ENCODE results near the gene KAZN.

Gene KAZN

DNA sequence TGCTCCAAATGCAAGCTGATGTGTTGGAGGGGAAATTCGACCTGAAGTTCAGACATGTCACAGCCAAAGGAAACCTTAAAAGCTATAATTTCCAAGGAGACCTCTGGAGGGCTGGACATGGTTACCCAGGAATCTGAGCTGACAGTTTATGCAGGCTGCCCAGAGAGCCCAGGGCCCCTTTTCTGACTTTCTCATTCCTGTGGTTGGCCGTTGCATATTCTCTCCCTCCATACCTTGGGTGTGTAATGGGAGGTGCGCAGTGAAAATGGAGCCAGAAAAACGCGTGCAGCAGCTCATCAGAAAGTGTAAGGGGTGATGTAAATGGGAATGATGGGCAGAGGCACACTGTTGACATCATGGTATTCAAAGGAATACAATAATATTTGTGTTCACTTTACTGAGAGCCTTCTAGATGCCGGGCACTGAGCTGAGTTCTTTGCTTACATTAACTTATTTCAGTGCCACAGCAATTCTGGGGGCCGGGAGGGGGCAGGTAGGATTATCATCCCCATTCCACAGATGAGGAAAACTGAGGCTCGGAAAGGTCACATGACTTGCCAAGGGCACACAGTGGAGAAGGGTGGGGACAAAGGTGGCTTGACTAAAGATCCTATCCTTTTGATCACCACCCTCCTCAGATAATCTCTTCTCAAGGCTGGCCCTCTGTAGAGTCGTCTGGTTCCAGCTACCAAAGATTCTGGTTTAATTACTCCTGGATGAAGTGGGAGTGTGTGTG lies 38.6 kb downstream of the KAZN start:
- ChIA-PET POLR2A (no interaction called here), CTCF (no interaction called here)
- DNase-seq (ENCODE audit: extremely low spot score), result no peak
- no peak for TF ChIP-seq SP1 (IDR thresholded peaks at IDR 0.05)
- no peak for TF ChIP-seq ELF4 (IDR thresholded peaks at IDR 0.05)
- no peak for TF ChIP-seq L3MBTL2 (conservative IDR thresholded peaks at IDR 0.05)
- no peak for TF ChIP-seq SUZ12 (IDR thresholded peaks at IDR 0.05)
- no peak for TF ChIP-seq CTBP1 (IDR thresholded peaks at IDR 0.05; ENCODE audit: borderline replicate concordance)
- TF ChIP-seq LEF1 (IDR thresholded peaks at IDR 0.05; ENCODE audit: borderline replicate concordance), result no peak
- TF ChIP-seq FOXA1 (IDR thresholded peaks at IDR 0.05), result no peak
- no peak for TF ChIP-seq TARDBP (IDR thresholded peaks at IDR 0.05)
- TF ChIP-seq HDGF (IDR thresholded peaks at IDR 0.05; ENCODE audit: borderline replicate concordance), result no peak
- no peak for TF ChIP-seq FOXM1 (IDR thresholded peaks at IDR 0.05; ENCODE audit: borderline replicate concordance)
- no peak for TF ChIP-seq BHLHE40 (IDR thresholded peaks at IDR 0.05; ENCODE audit: borderline replicate concordance)
- TF ChIP-seq NFRKB (IDR thresholded peaks at IDR 0.05), result no peak
- no peak for TF ChIP-seq ZNF384 (IDR thresholded peaks at IDR 0.05)
- TF ChIP-seq, protein P1, sequence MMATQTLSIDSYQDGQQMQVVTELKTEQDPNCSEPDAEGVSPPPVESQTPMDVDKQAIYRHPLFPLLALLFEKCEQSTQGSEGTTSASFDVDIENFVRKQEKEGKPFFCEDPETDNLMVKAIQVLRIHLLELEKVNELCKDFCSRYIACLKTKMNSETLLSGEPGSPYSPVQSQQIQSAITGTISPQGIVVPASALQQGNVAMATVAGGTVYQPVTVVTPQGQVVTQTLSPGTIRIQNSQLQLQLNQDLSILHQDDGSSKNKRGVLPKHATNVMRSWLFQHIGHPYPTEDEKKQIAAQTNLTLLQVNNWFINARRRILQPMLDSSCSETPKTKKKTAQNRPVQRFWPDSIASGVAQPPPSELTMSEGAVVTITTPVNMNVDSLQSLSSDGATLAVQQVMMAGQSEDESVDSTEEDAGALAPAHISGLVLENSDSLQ (IDR thresholded peaks at IDR 0.05), result no peak
- no peak for TF ChIP-seq FOXK2 (IDR thresholded peaks at IDR 0.05)
- no peak for TF ChIP-seq ARNT (IDR thresholded peaks at IDR 0.05)

DNA sequence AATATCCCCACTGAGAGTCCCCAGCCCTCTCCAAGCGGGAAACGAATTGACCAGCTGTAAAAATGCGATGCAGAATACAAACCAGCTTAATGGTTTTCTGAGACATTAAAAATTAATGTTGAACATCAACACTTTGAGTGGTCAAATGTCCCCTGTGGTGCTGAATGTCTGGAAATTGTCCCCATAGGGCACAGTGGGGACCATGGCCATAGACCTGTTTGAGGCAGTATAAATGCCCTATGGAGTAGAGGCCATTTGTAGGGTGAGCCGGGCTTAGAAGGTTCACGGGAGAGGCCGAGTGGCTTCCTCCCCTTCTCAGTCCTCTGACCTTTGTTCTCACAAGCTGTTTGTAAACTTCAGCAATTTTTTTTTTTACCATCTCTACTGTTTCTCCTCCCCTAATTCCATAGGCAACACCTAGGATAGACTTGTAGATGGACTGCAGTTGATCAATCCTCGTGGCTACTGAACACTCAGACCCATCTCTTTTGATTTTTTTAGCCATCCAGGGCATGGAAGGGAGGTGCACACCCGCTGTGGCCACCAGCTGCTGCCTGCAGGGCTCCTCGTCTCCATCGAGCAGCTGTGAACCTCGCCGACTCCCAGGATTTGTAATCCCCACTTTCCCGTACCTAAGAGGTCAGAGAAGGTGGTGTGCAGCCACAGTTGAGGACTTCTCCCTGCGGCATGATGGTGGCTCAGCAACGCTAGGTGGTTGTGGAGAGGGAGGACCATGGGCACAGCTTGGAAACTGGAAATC lies 41.0 kb downstream of the KAZN start:
- ChIA-PET POLR2A (no interaction called here), CTCF (no interaction called here)
- no peak for DNase-seq (ENCODE audit: extremely low spot score)
- TF ChIP-seq SP1 (IDR thresholded peaks at IDR 0.05) (no peak), BHLHE40 (IDR thresholded peaks at IDR 0.05; ENCODE audit: borderline replicate concordance) (no peak), FOXM1 (IDR thresholded peaks at IDR 0.05; ENCODE audit: borderline replicate concordance) (no peak), CTBP1 (IDR thresholded peaks at IDR 0.05; ENCODE audit: borderline replicate concordance) (no peak), LEF1 (IDR thresholded peaks at IDR 0.05; ENCODE audit: borderline replicate concordance) (no peak), FOXK2 (IDR thresholded peaks at IDR 0.05) (no peak)

- no peak for TF ChIP-seq FOXA1 (IDR thresholded peaks at IDR 0.05)
- no peak for TF ChIP-seq BHLHE40 (IDR thresholded peaks at IDR 0.05; ENCODE audit: borderline replicate concordance)
- TF ChIP-seq SUZ12 (IDR thresholded peaks at IDR 0.05), result no peak
- no peak for TF ChIP-seq FOXM1 (IDR thresholded peaks at IDR 0.05; ENCODE audit: borderline replicate concordance)
- TF ChIP-seq CTBP1 (IDR thresholded peaks at IDR 0.05; ENCODE audit: borderline replicate concordance), result no peak
- no peak for TF ChIP-seq ZNF384 (IDR thresholded peaks at IDR 0.05)
- no peak for TF ChIP-seq L3MBTL2 (conservative IDR thresholded peaks at IDR 0.05)
- TF ChIP-seq ELF4 (IDR thresholded peaks at IDR 0.05), result no peak
- TF ChIP-seq LEF1 (IDR thresholded peaks at IDR 0.05; ENCODE audit: borderline replicate concordance), result no peak
- no peak for TF ChIP-seq HDGF (IDR thresholded peaks at IDR 0.05; ENCODE audit: borderline replicate concordance)
- TF ChIP-seq, protein P1 (IDR thresholded peaks at IDR 0.05), result no peak
- TF ChIP-seq FOXK2 (IDR thresholded peaks at IDR 0.05), result no peak
- no peak for TF ChIP-seq ARNT (IDR thresholded peaks at IDR 0.05)
- TF ChIP-seq TARDBP (IDR thresholded peaks at IDR 0.05), result no peak
- no peak for TF ChIP-seq NFRKB (IDR thresholded peaks at IDR 0.05)
- POLR2A ChIA-PET, result no interaction called here
- CTCF ChIA-PET, result no interaction called here
- DNase-seq (ENCODE audit: extremely low spot score), result no peak
Measured at GRCh38 chr1:14642712-14643111, 44.2 kb downstream of the KAZN start.

DNA sequence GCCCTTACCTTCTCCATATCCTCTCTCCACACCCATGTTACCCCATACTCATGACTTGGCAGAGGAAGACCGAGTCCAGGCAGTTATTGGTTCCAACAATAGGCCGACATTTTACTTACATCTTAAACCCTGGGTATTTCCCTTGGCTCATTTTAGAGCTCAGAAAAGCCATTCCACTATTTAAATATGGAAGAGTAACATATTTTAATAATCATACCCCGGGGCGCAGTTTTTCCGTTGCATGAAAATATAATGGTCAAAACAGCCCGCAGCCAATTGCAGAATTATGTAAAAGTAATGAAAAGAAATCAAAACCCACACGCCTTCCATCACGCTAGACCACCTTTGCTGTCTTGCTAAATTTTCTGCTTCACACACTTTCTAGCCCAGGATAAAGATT lies 48.5 kb downstream of the KAZN start:
- DNase-seq (ENCODE audit: extremely low spot score), result no peak
- TF ChIP-seq ZNF384 (IDR thresholded peaks at IDR 0.05), result no peak
- no peak for TF ChIP-seq FOXA1 (IDR thresholded peaks at IDR 0.05)
- TF ChIP-seq LEF1 (IDR thresholded peaks at IDR 0.05; ENCODE audit: borderline replicate concordance), result no peak
- TF ChIP-seq SP1 (IDR thresholded peaks at IDR 0.05), result no peak
- no peak for TF ChIP-seq ELF4 (IDR thresholded peaks at IDR 0.05)
- no peak for TF ChIP-seq NFRKB (IDR thresholded peaks at IDR 0.05)
- TF ChIP-seq FOXK2 (IDR thresholded peaks at IDR 0.05), result no peak
- no peak for TF ChIP-seq L3MBTL2 (conservative IDR thresholded peaks at IDR 0.05)
- ChIA-PET POLR2A (no interaction called here), CTCF (no interaction called here)

DNA sequence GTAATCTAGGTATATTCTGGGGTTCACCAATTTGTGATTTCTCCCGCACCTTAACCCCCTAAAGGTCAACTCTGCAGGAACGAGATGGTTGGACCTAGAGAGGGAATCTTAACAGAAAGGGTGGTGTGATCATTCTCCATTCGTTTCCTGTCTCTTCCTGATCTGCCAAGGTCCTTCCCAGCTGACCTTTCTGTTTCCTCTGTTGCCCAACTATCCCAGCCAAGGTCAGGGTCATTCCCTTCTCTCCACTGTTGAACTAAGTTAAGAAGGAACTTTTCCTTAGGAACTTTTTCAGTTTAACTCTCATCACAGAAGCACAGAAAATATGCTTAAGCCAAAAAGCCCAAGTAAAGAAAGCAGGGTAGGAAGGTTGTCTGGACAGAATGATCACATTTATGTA lies 49.3 kb downstream of the KAZN start:
- TF ChIP-seq FOXK2 (IDR thresholded peaks at IDR 0.05) (no peak), ZNF384 (IDR thresholded peaks at IDR 0.05) (no peak), SUZ12 (IDR thresholded peaks at IDR 0.05) (no peak), NFRKB (IDR thresholded peaks at IDR 0.05) (no peak), SP1 (IDR thresholded peaks at IDR 0.05) (no peak), ARNT (IDR thresholded peaks at IDR 0.05) (no peak), LEF1 (IDR thresholded peaks at IDR 0.05; ENCODE audit: borderline replicate concordance) (no peak), CTBP1 (IDR thresholded peaks at IDR 0.05; ENCODE audit: borderline replicate concordance) (no peak), ELF4 (IDR thresholded peaks at IDR 0.05) (no peak), BHLHE40 (IDR thresholded peaks at IDR 0.05; ENCODE audit: borderline replicate concordance) (no peak), L3MBTL2 (conservative IDR thresholded peaks at IDR 0.05) (no peak), FOXM1 (IDR thresholded peaks at IDR 0.05; ENCODE audit: borderline replicate concordance) (no peak)
- TF ChIP-seq, protein P1 (IDR thresholded peaks at IDR 0.05), result no peak
- POLR2A ChIA-PET, result no interaction called here
- CTCF ChIA-PET, result no interaction called here
- no peak for DNase-seq (ENCODE audit: extremely low spot score)

GRCh38 chr1:14648391-14648790 lies 49.9 kb downstream of the KAZN start:
- POLR2A ChIA-PET, result no interaction called here
- DNase-seq (ENCODE audit: extremely low spot score), result no peak
- CTCF ChIA-PET, result no interaction called here

More at GRCh38 chr1:14648391-14648790, 49.9 kb downstream of the KAZN start:
- TF ChIP-seq NFRKB (IDR thresholded peaks at IDR 0.05), result no peak
- TF ChIP-seq FOXM1 (IDR thresholded peaks at IDR 0.05; ENCODE audit: borderline replicate concordance), result no peak
- TF ChIP-seq FOXK2 (IDR thresholded peaks at IDR 0.05), result no peak
- TF ChIP-seq ELF4 (IDR thresholded peaks at IDR 0.05), result no peak
- TF ChIP-seq SUZ12 (IDR thresholded peaks at IDR 0.05), result no peak
- TF ChIP-seq SP1 (IDR thresholded peaks at IDR 0.05), result no peak
- no peak for TF ChIP-seq TARDBP (IDR thresholded peaks at IDR 0.05)
- no peak for TF ChIP-seq HDGF (IDR thresholded peaks at IDR 0.05; ENCODE audit: borderline replicate concordance)
- TF ChIP-seq CTBP1 (IDR thresholded peaks at IDR 0.05; ENCODE audit: borderline replicate concordance), result no peak
- TF ChIP-seq FOXA1 (IDR thresholded peaks at IDR 0.05), result no peak
- TF ChIP-seq, protein P1 (IDR thresholded peaks at IDR 0.05), result no peak
- TF ChIP-seq BHLHE40 (IDR thresholded peaks at IDR 0.05; ENCODE audit: borderline replicate concordance), result no peak
- TF ChIP-seq LEF1 (IDR thresholded peaks at IDR 0.05; ENCODE audit: borderline replicate concordance), result no peak

All from HEK293T (cell line).